PFSK-1 (cell line): ENCODE data around the gene NCCRP1.

ENCODE experiments used
- FOXP2 ChIP-seq: optimal IDR thresholded peaks from 2 replicates; pipeline ENCODE3; 2011; ENCODE audit warnings: borderline replicate concordance, control low read depth, inconsistent platforms; ENCODE audit not compliant: insufficient read depth; ENCODE audit errors: extremely low read length, extremely low read depth
- POLR2AphosphoS5 ChIP-seq: IDR thresholded peaks from 2 replicates; pipeline ENCODE4 v1.6.1; 2012; ENCODE audit warnings: low read depth, mild to moderate bottlenecking, control low read depth, low read length, moderate library complexity
- TAF1 ChIP-seq: IDR thresholded peaks from 2 replicates; pipeline ENCODE4 v1.6.1; 2012; ENCODE audit warnings: low read length, control low read depth, borderline replicate concordance; ENCODE audit not compliant: insufficient read depth
- TF ChIP-seq, protein P1 (sequence below), 2 experiments: IDR thresholded peaks; 2 replicates each; pipeline versions ENCODE4 v1.6.1 to v1.8.0; 2011 to 2012; ENCODE audit warnings: low read depth in 2 of 2, low read length in 2 of 2, control low read depth in 1 of 2, inconsistent platforms in 1 of 2, mild to moderate bottlenecking in 1 of 2, moderate library complexity in 1 of 2; ENCODE audit not compliant: insufficient read depth in 1 of 2

DNA sequence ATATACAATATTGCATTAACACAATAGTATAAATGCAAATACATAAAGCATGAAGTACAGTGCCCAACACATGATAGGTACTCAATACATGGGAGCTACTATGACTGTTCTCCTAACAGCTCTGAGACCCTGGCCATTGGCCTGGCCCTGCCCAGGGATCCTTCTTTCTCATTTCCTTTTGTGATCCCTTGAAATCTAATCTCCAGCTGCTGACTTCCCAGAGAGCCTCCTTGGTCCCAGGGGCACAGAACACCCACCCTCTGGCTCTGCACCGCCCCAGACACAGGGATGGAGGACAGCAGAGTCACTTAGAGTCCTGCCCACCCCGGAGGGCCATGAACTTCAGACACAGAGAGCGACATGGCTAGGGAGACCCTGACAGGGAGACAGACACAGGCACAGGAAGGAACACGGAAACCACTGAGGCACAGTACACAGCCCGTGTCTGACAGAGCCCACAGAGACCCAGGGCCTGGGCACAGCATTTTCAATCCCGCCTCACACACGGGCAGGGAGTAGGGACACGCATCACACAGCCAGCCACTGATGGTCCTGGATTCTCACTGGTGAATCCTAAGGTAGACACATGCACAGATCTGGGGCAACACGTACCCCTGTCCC lies 11.5 kb downstream of the NCCRP1 start:
- TF ChIP-seq, protein P1, sequence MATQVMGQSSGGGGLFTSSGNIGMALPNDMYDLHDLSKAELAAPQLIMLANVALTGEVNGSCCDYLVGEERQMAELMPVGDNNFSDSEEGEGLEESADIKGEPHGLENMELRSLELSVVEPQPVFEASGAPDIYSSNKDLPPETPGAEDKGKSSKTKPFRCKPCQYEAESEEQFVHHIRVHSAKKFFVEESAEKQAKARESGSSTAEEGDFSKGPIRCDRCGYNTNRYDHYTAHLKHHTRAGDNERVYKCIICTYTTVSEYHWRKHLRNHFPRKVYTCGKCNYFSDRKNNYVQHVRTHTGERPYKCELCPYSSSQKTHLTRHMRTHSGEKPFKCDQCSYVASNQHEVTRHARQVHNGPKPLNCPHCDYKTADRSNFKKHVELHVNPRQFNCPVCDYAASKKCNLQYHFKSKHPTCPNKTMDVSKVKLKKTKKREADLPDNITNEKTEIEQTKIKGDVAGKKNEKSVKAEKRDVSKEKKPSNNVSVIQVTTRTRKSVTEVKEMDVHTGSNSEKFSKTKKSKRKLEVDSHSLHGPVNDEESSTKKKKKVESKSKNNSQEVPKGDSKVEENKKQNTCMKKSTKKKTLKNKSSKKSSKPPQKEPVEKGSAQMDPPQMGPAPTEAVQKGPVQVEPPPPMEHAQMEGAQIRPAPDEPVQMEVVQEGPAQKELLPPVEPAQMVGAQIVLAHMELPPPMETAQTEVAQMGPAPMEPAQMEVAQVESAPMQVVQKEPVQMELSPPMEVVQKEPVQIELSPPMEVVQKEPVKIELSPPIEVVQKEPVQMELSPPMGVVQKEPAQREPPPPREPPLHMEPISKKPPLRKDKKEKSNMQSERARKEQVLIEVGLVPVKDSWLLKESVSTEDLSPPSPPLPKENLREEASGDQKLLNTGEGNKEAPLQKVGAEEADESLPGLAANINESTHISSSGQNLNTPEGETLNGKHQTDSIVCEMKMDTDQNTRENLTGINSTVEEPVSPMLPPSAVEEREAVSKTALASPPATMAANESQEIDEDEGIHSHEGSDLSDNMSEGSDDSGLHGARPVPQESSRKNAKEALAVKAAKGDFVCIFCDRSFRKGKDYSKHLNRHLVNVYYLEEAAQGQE (IDR thresholded peaks at IDR 0.05; ENCODE audit: insufficient read depth in 1 of 2, low read depth in 2 of 2, low read length in 2 of 2) = no peak
- TF ChIP-seq TAF1 (no peak), FOXP2 (no peak), POLR2AphosphoS5 (no peak)
